Muscle of arm (tissue), 12 donors: ENCODE results near the gene PRKCA. TPM values are rescaled to one million over a fixed set of nuclear protein-coding genes. Genes with fewer than 3 reads are reported as not detected.
"Not testable (repeated sequence)": the region's sequence is repeated elsewhere in the genome, so short reads cannot be mapped to it uniquely, and the experiment has no call there.

ENCODE experiments used
- DNase-seq: peaks from one replicate; pipeline ENCODE4 v3.0.0-alpha.2; 2013
- polyA plus RNA-seq, 12 donors: library from polyadenylated mRNA; unstranded; fragments of 120-200 nt; gene quantifications; one replicate each; pipeline ENCODE4 v1.2.1, GENCODE V29; 2013; ENCODE audit not compliant: insufficient read length in 12 of 12

The PRKCA gene
- polyA plus RNA-seq, 12 donors = 2.5 to 9.1 (median 3.4) TPM; not detected in 1

GRCh38 chr17:66437476-66438026 lies 135.1 kb downstream of the PRKCA start:
- DNase-seq = no peak

GRCh38 chr17:66438101-66438500 lies 135.7 kb downstream of the PRKCA start:
- DNase-seq = no peak

- DNase-seq = no peak
Measured at GRCh38 chr17:66441101-66441661, 138.8 kb downstream of the PRKCA start.

- peak; percentile 51 for DNase-seq
Measured at GRCh38 chr17:66443166-66443565, 140.8 kb downstream of the PRKCA start.

GRCh38 chr17:66443606-66444005 lies 141.2 kb downstream of the PRKCA start:
- no peak for DNase-seq

- no peak for DNase-seq
Measured at GRCh38 chr17:66444031-66444430, 141.6 kb downstream of the PRKCA start.

GRCh38 chr17:66445229-66445628 lies 142.8 kb downstream of the PRKCA start:
- DNase-seq = no peak

- no peak for DNase-seq
Measured at GRCh38 chr17:66446419-66446818, 144.0 kb downstream of the PRKCA start.

GRCh38 chr17:66447159-66447558 lies 144.7 kb downstream of the PRKCA start:
- DNase-seq = no peak

GRCh38 chr17:66448026-66448639 lies 145.7 kb downstream of the PRKCA start:
- no peak for DNase-seq

GRCh38 chr17:66449418-66449977 lies 147.1 kb downstream of the PRKCA start:
- no peak for DNase-seq

- no peak for DNase-seq
Measured at GRCh38 chr17:66450008-66450851, 147.8 kb downstream of the PRKCA start.

- DNase-seq = no peak
Measured at GRCh38 chr17:66450852-66451158, 148.4 kb downstream of the PRKCA start.

- DNase-seq = no peak
Measured at GRCh38 chr17:66451188-66452149, 149.1 kb downstream of the PRKCA start.

GRCh38 chr17:66455060-66455459 lies 152.6 kb downstream of the PRKCA start:
- no peak for DNase-seq

- DNase-seq = not testable (repeated sequence)
Measured at GRCh38 chr17:66457499-66457898, 155.1 kb downstream of the PRKCA start.

GRCh38 chr17:66458782-66459181 lies 156.4 kb downstream of the PRKCA start:
- DNase-seq = no peak

- peak; percentile 24 for DNase-seq
Measured at GRCh38 chr17:66459811-66460270, 157.4 kb downstream of the PRKCA start.

- no peak for DNase-seq
Measured at GRCh38 chr17:66460558-66460957, 158.1 kb downstream of the PRKCA start.

- no peak for DNase-seq
Measured at GRCh38 chr17:66461343-66461995, 159.1 kb downstream of the PRKCA start.

- no peak for DNase-seq
Measured at GRCh38 chr17:66462010-66462409, 159.6 kb downstream of the PRKCA start.
